ENCODE measurements around the gene SDE2.

DNA sequence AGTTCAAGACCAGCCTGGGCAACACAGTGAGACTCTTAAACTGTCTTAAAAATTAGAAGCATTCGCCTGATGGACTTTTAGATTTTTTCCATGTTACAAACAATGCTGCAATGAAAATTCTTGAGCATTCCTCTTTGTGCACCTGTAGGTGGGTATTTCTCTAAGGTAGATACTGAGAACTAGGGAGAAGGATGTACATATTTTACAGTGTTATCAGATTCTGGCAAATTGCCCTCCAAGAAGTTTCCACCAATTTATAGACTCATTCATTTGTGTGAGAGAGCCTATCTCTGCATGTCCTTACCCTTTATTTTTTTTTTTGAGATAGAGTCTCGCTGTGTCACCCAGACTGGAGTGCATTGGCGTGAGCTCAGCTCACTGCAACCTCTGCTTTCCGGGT is 45.8 kb downstream of the SDE2 start:
- TF ChIP-seq CTCF (IDR thresholded peaks at IDR 0.05) (no peak), POLR2A (IDR thresholded peaks at IDR 0.05) (no peak)

Data from esophagus squamous epithelium (tissue), 4 donors.